Heart left ventricle (tissue), 16 donors: ENCODE measurements around the gene KCNJ4. TPM values are rescaled to one million over a fixed set of nuclear protein-coding genes. Genes with fewer than 3 reads are reported as not detected.

ENCODE experiments used
- ATAC-seq, 4 donors: fragments of 200-7000 bp; cut with Tn5 transposase; one replicate each; pipeline ENCODE4 v1.9.1; 2020 to 2022; ENCODE audit warnings: moderate library complexity in 4 of 4, mild to moderate bottlenecking in 3 of 4, moderate number of reproducible peaks in 1 of 4
- DNase-seq, 5 donors: peaks; one replicate each; pipeline ENCODE4 v3.0.0-alpha.2; 2020
- H3K27ac ChIP-seq, 12 donors: fragments of 200-600 bp; sonication (generic) in 4 of 12; one replicate each; pipeline versions ENCODE4 v1.5.0 to v1.8.0; 2016 to 2022; ENCODE audit warnings: mild to moderate bottlenecking in 2 of 12
- H3K27me3 ChIP-seq, 9 donors: fragments of 200-600 bp; sonication (generic) in 2 of 9; one replicate each; pipeline versions ENCODE4 v1.5.1 to v1.8.0; 2016 to 2022; ENCODE audit warnings: mild to moderate bottlenecking in 3 of 9
- H3K36me3 ChIP-seq, 9 donors: fragments of 200-600 bp; sonication (generic) in 2 of 9; one replicate each; pipeline versions ENCODE4 v1.5.0 to v1.8.0; 2018 to 2022; ENCODE audit warnings: mild to moderate bottlenecking in 2 of 9
- H3K4me1 ChIP-seq, 12 donors: fragments of 200-600 bp; sonication (generic) in 4 of 12; one replicate each; pipeline versions ENCODE4 v1.5.0 to v1.8.0; 2016 to 2022; ENCODE audit warnings: mild to moderate bottlenecking in 3 of 12
- H3K4me3 ChIP-seq, 12 donors: fragments of 200-600 bp; sonication (generic) in 4 of 12; one replicate each; pipeline versions ENCODE4 v1.5.0 to v1.8.0; 2017 to 2022; ENCODE audit warnings: mild to moderate bottlenecking in 9 of 12, moderate library complexity in 4 of 12
- H3K9me3 ChIP-seq, 12 donors: fragments of 200-600 bp; sonication (generic) in 4 of 12; one replicate each; pipeline versions ENCODE4 v1.5.0 to v1.8.0; 2016 to 2022; ENCODE audit warnings: mild to moderate bottlenecking in 1 of 12
- POLR2A ChIP-seq, 2 donors: fragments of 450-650 bp; IDR thresholded peaks; one replicate each; pipeline ENCODE4 v1.6.1; 2017; ENCODE audit warnings: antibody characterized with exemption in 2 of 2, mild to moderate bottlenecking in 2 of 2, moderate library complexity in 2 of 2
- WGBS, 4 donors: extraction: QIAGEN DNeasy Blood & Tissue Kit in 2 of 4; methylation state at CpG; one replicate each; pipeline versions ENCODE4 v1.1.5 to v1.1.7; 2013 to 2018; 5-methylcytosine and 5-hydroxymethylcytosine counted together
- intact Hi-C, 10 donors: fragments of 100-400 bp; cut with DNase I; formaldehyde crosslinking; loops; one replicate each; pipeline versions ENCODE4 v1.11.1 to v1.14.2; 2022
- polyA plus RNA-seq, 2 donors: library from polyadenylated mRNA; stranded (reverse); fragments of 200-250 nt; gene quantifications; one replicate each; pipeline ENCODE4 v1.2.3, GENCODE V29; 2013
- total RNA-seq, 9 donors: library from RNA; depleted of rRNA in 2 of 9; stranded (reverse); fragments of >200 nt in 2 of 9; fragmentation: NEBNext Ultra II Directional in 3 of 9; extraction: Animal tissue kit (Norgen Biotek cat#: 25700) in 3 of 9; gene quantifications; one replicate each; pipeline versions ENCODE4 v1.1.0 to v1.2.4, GENCODE V29; 2016 to 2023
- TF ChIP-seq, protein P1 (sequence below), 12 donors: fragments of 200-600 bp; sonication (generic) in 4 of 12; IDR thresholded peaks; one replicate each; pipeline versions ENCODE4 v1.5.0 to v1.8.0; 2018 to 2022; ENCODE audit warnings: antibody characterized with exemption in 12 of 12, mild to moderate bottlenecking in 5 of 12
- donor health status: ischemic (EF 13 %, LVEDD 7.1; RV severe dilation, severe dysfunction).
- donor health status: healthy with polysubstance abuse.
- donor health status: DM: no; HTN: yes; CAD: no.
- donor health status: DM: no; HTN: no; CAD: no.
- donor health status: ischemic (EF 25% LVEDD 6.9; RV normal size, moderate dysfunction).
- donor health status: ischemic (EF 25% LVEDD 5.7; RV mildly dilated, moderate dysfunction).
- donor health status: healthy.
- donor health status: DM: yes; HTN: yes; CAD: no.
- donor health status: ischemic (EF 35%, LVEDD 5.7; RV mildly dilated, moderate dysfunction).
- donor health status: nonischemic (EF 11% LVEDD 7.7; RV severe dilation, severe dysfunction).
- donor health status: DM: yes; HTN: yes; CAD: no.
- donor health status: PGD.
- donor health status: ischemic (EF 29% LVEDD 5.4; RV normal size, mild dysfunction).
- donor health status: nonischemic (EF 23%, LVEDD 6.1; RV moderate dilation, normal function).

The KCNJ4 gene
- total and polyA plus RNA-seq, 11 donors: 14.5 to 85.5 (median 39.7) TPM

DNA sequence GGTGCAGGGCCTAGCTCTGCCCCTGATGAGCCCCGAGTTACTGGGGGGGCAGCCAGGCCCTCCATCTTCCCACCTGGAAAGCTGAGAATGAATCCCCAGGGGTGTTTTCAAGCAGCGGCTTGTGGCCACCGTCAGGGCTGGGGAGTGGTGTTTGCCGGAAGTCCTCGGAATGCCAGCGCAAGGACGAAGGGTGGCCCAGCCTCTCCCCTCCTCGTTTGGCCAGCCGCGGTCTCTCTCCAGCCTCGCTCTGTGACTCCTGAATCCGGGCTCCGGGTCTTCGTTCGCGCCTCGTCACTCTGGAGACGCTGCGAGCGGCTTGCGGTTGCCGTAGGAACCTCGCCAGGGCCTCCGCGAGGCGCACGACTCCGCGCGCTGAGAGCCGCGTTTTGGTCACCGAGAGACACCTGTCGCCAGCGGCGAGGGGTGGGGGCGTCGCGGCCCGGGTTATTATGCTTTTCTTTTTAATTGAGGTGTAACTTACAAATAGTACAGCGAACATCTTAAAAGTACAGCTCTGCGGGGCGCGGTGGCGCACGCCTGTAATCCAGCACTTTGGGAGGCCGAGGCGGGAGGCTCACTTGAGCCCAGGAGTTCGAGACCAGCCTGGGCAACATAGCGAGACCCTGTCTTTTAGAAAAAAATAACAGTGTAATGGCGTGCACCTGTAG is 6.5 kb upstream of the KCNJ4 start:
- WGBS, 4 donors: 14 to 29% (median 22%) methylated on average over 24 to 51 of the region's 51 CpGs
- intact Hi-C loops: loop anchor here in 3 of 10 donors (5.0 to 10.0 kb wide), 3 partner anchors 46 to 103 kb away; partner anchors contain the start of gene DDX17 (in 1 of the 3)
- DNase-seq (peak; percentile 86 to 91 (median 88)), ATAC-seq (peak; percentile 54 to 81 (median 76))
- TF ChIP-seq POLR2A (IDR thresholded peaks at IDR 0.05): no peak
- TF ChIP-seq, protein P1, sequence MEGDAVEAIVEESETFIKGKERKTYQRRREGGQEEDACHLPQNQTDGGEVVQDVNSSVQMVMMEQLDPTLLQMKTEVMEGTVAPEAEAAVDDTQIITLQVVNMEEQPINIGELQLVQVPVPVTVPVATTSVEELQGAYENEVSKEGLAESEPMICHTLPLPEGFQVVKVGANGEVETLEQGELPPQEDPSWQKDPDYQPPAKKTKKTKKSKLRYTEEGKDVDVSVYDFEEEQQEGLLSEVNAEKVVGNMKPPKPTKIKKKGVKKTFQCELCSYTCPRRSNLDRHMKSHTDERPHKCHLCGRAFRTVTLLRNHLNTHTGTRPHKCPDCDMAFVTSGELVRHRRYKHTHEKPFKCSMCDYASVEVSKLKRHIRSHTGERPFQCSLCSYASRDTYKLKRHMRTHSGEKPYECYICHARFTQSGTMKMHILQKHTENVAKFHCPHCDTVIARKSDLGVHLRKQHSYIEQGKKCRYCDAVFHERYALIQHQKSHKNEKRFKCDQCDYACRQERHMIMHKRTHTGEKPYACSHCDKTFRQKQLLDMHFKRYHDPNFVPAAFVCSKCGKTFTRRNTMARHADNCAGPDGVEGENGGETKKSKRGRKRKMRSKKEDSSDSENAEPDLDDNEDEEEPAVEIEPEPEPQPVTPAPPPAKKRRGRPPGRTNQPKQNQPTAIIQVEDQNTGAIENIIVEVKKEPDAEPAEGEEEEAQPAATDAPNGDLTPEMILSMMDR (IDR thresholded peaks at IDR 0.05): peak in 2 of 12 donors; percentile 3 to 5
- Histone ChIP-seq H3K9me3 (no peaks in the 10 kb centered on the region), H3K27me3 (peaks cover 0 to 70% (median 5%) of the 10 kb centered on the region in 9 donors), H3K27ac (peak overlapping the region in 9 of 12 donors; percentile 11 to 82 (median 71)), H3K4me3 (peak overlapping the region in 10 of 12 donors; percentile 9 to 43 (median 30)), H3K36me3 (no peaks in the 10 kb centered on the region), H3K4me1 (peaks cover 0 to 50% (median 20%) of the 10 kb centered on the region in 12 donors)

DNA sequence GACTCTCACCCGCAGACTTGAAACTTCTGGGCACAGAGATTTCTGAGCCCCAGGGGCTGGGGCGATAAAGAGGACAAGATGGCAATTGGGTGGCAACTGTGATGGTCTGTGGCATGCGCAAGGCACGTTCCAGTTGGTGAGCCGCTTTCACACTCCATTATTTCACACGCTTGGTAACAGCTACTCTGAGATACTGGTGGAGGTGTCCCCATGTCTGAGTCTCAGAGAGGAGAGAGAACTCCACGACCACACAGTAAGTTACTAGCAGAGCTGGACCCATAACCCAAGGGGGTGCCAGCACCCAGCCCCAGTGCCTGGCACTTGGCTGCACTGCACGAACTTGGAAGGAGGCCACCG is 6.0 kb upstream of the KCNJ4 start:
- 43 to 67% (median 47%) methylated on average over 6 to 9 of the region's 9 CpGs for WGBS, 4 donors
- intact Hi-C loops: loop anchor here in 3 of 10 donors (5.0 to 10.0 kb wide), 3 partner anchors 46 to 104 kb away; partner anchors contain the start of gene DDX17 (in 1 of the 3)
- DNase-seq: peak in 1 of 5 donors; percentile 19
- H3K4me1 ChIP-seq: peaks cover 0 to 55% (median 21%) of the 10 kb centered on the region in 12 donors
- H3K27ac ChIP-seq: peak overlapping the region in 8 of 12 donors; percentile 39 to 82 (median 72)
- H3K4me3 ChIP-seq: peak overlapping the region in 9 of 12 donors; percentile 9 to 43 (median 34)
- peak in 2 of 4 donors; percentile 9 to 28 for ATAC-seq
- peaks cover 0 to 75% (median 10%) of the 10 kb centered on the region in 9 donors for H3K27me3 ChIP-seq
- no peaks in the 10 kb centered on the region for H3K9me3 ChIP-seq
- TF ChIP-seq POLR2A (IDR thresholded peaks at IDR 0.05): no peak
- TF ChIP-seq, protein P1 (IDR thresholded peaks at IDR 0.05): no peak
- no peaks in the 10 kb centered on the region for H3K36me3 ChIP-seq

DNA sequence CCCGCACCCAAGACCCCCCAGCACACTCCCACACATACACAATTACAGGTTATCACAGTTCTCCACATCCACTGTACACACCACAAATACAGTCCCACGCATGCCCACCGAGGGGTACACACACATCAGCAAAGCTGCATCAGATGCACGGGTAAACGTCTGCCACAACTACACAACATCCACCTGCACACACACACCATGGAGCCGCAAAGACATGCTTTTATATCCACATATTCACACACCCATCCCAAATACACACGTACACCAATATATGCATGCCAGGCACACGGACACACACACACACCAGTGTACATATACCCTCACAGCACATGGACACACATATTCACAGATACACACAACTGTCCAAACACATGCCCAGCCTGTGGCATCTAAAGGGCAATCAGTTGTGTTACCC is 5.4 kb upstream of the KCNJ4 start:
- no peak for ATAC-seq
- H3K4me3 ChIP-seq: no peak overlapping the region
- H3K27ac ChIP-seq: peak overlapping the region in 2 of 12 donors; percentile 12 to 33
- peaks cover 0 to 81% (median 13%) of the 10 kb centered on the region in 9 donors for H3K27me3 ChIP-seq
- WGBS, 4 donors: 42 to 57% (median 49%) methylated on average over 8 of the region's 8 CpGs
- peaks cover 0 to 61% (median 22%) of the 10 kb centered on the region in 12 donors for H3K4me1 ChIP-seq
- DNase-seq: peak in 1 of 5 donors; percentile 7
- no peaks in the 10 kb centered on the region for H3K36me3 ChIP-seq
- no peaks in the 10 kb centered on the region for H3K9me3 ChIP-seq
- no peak for TF ChIP-seq POLR2A (IDR thresholded peaks at IDR 0.05)
- TF ChIP-seq, protein P1 (IDR thresholded peaks at IDR 0.05): no peak
- intact Hi-C loops: loop anchor here in 3 of 10 donors (5.0 to 10.0 kb wide), 3 partner anchors 47 to 104 kb away; partner anchors contain the start of gene DDX17 (in 1 of the 3)
